HG03432 (cell line): ENCODE results near the gene PGPEP1.
"Not testable (repeated sequence)": the region's sequence is repeated elsewhere in the genome, so short reads cannot be mapped to it uniquely, and the experiment has no call there.

Experiments
- ATAC-seq: cut with Tn5 transposase; IDR thresholded peaks from one replicate; pipeline ENCODE4 v1.9.1; 2021; ENCODE audit warnings: mild to moderate bottlenecking, moderate library complexity; ENCODE audit not compliant: unreplicated experiment

PGPEP1 gene

DNA sequence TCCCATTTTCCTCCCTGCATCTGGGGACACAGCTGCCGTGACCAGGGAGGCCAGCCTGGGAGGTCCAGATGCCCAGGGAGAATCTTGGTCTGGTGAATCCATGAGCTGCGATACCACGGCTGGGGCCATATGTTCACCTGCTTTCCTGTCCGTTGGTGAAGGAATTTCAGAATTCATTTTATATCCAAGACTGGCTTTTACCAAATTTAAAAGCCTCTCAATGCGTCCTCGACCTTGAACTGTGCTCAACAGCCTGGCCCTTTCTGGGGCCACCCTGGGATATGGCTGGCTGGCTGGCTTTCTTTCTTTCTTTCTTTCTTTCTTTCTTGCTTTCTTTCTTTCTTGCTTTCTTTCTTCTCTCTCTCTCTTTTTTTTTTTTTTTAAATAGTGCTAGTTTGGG is 23.4 kb downstream of the PGPEP1 start:
- no peak for ATAC-seq

DNA sequence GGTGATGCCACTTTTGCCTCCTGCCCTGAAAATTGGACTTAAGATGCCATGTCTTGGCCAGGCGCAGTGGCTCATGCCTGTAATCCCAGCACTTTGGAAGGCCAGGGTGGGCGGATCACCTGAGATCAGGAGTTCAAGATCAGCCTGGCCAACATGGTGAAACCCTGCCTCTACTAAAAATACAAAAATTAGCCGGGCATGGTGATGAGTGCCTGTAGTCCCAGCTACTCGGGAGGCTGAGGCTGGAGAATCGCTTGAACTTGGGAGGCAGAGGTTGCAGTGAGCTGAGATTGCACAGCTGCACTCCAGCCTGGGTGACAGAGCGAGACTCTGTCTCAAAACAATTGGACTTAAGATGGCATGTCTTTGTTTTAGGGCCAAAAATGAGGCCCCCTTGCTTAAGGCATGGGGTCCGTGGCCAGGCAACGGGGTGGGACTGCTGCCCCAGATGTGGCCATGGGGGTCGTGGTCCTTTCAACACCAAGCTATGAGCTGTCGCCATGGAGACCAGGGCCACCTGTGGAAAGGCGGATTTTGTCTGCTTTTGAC is 24.0 kb downstream of the PGPEP1 start:
- ATAC-seq = not testable (repeated sequence)

DNA sequence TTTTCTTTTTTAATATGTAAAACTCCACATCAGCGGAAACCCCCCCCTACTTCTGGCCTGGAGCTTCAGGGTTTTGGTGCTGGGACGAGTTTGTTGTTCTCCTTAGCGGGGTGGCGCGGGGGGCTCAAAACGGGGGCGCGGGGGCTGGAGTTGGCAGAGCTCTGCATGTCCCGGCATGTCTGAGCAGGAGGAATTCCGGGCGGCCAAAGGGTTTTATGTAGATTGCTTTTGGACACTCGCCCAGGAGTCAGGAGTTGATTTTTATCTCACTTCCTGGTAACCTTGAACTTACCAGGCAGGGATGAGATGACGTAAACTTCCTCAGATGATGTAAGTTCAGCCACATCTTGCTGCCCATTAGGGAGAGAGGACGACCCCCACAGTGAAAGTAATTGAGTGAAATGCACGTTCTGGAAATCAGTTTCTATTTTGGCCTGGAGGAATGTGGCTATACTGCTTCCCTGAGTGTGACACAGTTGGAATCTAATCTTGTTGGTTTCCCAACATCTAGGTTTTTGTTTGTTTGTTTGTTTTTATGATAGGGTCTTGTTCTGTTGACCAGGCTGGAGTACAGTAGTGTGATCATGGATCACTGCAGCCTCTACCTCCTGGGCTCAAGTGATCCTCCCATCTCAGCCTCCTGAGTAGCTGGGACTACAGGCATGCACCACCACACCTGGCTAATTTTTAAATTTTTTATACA is 24.6 kb downstream of the PGPEP1 start:
- ATAC-seq = no peak

DNA sequence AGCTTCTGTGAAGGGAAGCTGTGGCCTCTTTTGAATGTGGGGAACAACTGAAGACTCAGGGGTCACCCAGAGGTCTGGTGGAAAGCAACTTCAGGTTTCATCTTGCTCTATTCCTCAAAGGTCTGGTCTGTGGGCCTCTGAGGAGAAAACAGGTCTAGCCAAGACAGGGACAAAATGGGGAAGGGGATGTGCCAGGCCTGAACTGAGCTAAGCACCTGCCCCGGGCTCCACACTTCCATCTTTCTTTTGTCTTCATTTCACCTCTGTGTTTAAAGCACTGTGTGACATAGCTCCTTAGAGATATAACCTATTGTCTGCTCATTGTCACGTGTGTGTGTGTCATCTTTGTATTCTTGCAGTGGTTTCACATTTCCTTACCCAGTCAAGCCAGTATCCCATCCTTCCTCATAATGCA is 25.6 kb downstream of the PGPEP1 start:
- ATAC-seq = no peak

GRCh38 chr19:18368504-18369222 is 28.3 kb downstream of the PGPEP1 start:
- ATAC-seq = no peak

- no peak for ATAC-seq
Measured at GRCh38 chr19:18373407-18373891, 33.1 kb downstream of the PGPEP1 start.

GRCh38 chr19:18373892-18374629 is 33.7 kb downstream of the PGPEP1 start:
- ATAC-seq = peak; percentile 82

DNA sequence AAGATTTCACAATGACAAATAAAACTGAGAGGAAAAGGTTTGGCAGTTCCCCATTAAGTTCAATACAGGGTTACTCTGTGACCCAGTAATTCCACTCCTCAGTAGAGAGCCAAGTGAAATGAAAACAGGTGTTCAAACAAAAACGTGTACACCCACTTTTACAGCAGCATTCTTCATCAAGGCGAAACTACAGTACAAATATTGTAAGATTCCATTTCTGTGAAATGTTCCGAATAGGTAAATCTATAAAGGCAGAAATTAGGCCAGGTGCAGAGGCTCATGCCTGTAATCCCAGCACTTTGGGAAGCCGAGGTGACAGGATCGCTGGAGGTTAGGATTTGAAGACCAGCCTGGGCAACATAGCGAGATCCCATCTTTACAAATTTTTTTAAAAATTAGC is 36.6 kb downstream of the PGPEP1 start:
- ATAC-seq = no peak

DNA sequence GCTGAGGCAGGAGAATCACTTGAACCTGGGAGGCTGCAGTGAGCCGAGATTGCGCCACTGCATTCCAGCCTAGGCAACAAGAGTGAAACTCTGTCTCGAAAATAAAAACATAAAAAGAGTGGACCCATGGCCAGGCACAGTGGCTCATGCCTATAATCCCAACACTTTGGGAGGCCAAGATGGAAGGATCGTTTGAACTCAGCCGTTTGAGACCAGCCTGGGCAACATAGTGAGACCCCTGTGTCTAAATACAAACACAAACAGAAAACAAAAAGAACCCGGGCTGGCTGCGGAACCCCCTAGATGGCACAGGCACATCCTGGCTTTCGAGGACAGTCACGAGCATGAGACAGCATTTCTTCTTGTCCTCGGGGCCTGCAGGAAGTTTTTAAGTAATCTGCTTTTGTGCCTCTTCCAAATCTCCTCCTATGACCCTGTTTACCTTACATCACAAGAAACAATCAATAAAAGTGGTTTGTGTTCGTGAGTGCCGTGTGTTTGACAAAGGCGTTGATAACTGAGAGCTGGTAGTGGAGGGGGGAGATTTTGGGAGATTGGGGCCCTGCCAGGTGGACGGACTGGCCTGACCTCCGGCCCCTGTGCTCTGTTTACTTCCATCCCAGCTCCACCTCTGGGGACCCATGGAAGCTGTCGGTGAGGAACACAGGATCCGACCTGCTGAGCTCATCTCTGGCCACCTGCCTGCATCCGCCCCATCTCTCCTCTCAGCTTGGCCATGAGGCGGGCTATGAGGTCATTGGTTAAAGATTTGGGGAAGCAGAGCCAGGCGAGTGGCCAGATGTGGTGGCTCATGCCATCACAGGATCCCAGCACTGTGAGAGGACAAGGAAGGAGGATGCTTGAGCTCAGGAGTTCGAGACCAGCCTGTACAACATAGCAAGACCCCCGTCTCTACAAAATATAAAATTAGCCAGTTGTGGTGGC is 39.7 kb downstream of the PGPEP1 start:
- no peak for ATAC-seq

GRCh38 chr19:18380843-18381242 is 40.4 kb downstream of the PGPEP1 start:
- no peak for ATAC-seq

GRCh38 chr19:18383622-18384021 is 43.2 kb downstream of the PGPEP1 start:
- ATAC-seq = not testable (repeated sequence)

DNA sequence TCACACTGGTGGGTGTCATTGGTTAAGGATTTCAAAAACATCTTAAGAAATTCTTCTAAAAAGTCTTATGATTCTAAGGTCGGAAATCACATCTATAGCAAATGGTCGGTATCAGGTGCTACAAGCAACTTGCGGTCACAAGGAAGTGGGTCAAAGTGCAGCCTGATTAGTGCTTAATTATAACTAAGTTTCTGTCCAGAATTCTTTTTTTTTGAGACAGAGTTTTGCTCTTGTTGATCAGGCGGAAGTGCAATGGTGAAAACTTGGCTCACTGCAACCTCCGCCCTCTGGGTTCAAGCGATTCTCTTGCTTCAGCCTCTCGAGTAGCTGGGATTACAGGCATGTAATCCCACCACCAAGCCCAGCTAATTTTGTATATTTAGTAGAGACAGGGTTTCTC is 44.4 kb downstream of the PGPEP1 start:
- ATAC-seq = no peak

DNA sequence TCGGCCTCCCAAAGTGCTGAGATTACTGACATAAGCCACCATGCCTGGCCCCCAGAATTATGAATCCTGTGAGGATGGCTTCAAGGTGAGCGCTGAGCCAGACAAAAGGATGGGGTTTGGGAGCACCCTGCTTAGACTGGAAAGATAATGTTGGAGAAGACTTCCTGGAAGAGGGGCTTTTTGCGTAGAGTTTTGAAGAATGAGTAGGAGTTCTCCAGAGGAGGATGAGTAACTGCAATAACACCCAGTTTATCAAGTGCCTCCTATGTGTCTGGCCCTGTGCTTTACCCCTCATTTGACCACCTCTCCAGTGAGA is 44.9 kb downstream of the PGPEP1 start:
- ATAC-seq = no peak

GRCh38 chr19:18385675-18386542 is 45.5 kb downstream of the PGPEP1 start, which contains the start of gene GDF15:
GDF15 (plus strand) TSS chr19:18386158; CDS start chr19:18386190, 32 bp downstream.
- ATAC-seq = no peak

GRCh38 chr19:18386543-18387271 is 46.3 kb downstream of the PGPEP1 start:
- ATAC-seq = no peak

- peak; percentile 76 for ATAC-seq
Measured at GRCh38 chr19:18388100-18388959, 47.9 kb downstream of the PGPEP1 start.

GRCh38 chr19:18388960-18389725 is 48.7 kb downstream of the PGPEP1 start:
- no peak for ATAC-seq
